HTERT RPE-1 (cell line): ENCODE results near the gene RAB22A.
"Not testable (repeated sequence)": the region's sequence is repeated elsewhere in the genome, so short reads cannot be mapped to it uniquely, and the experiment has no call there.

ENCODE experiments used
- in situ Hi-C: fragments of 300-500 bp; cut with MboI; formaldehyde crosslinking; loops from 4 replicates; pipeline ENCODE4 v1.14.3; 2020; ENCODE audit warnings: low sequenced_read_pairs

Gene RAB22A

DNA sequence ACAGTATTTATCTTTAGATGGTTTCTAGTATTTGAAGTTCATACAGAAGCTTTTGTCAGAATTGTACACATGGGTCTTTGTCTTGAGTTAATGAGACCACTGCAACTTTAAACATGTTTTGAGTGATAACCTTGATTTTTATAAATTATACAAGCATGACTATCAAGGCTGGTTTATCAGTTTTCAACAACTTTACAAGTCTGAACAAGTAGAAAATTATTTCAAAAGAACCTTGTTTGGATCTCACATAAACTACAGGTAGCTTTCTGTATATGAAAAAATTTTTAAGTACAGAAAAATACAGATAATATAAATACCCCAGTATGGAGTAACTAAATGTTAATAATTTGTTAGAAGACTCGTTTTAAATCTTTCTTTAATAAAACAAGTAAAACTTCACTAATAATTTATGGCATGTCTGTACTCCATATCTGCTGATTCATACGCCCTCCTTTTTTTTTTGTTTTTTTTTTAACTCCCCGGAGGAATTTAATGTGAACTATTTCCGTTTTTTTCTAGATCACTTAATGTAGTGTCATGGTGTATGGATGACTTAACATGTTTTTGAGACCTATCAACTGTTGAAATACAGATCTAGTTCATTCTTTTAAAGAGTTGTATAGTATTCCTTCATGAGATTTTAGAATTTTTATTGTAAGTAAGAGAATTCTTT is 97.8 kb downstream of the RAB22A start:
- in situ Hi-C loops = no loop called here

DNA sequence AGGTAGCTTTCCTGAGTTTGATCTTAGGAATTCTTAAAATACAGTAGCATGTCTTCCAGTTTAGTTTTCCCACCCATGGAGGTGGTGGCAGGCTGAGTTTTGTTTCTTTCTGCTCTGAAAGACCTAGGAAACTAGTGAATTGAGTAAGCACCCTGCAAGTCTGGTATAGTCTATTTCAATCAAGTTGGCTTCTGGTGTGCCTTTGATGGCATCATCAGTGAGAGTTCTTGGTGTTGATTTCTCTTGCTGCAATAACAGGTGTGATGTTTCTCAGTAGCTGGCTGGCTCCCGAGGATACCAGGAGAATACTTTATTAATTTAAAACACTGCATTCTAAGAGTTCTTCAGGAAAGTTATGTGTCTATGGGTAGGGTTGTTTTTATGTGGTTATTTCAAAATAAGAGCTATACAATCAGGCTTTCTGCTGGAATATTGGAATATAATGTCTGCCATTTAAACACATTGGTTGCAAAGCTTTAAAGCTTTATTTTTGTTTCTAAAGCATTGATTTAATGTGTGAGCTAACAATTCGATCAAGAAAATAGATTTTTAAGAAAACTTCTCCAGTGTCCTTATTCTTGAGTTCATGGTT is 98.5 kb downstream of the RAB22A start:
- in situ Hi-C loops = no loop called here

DNA sequence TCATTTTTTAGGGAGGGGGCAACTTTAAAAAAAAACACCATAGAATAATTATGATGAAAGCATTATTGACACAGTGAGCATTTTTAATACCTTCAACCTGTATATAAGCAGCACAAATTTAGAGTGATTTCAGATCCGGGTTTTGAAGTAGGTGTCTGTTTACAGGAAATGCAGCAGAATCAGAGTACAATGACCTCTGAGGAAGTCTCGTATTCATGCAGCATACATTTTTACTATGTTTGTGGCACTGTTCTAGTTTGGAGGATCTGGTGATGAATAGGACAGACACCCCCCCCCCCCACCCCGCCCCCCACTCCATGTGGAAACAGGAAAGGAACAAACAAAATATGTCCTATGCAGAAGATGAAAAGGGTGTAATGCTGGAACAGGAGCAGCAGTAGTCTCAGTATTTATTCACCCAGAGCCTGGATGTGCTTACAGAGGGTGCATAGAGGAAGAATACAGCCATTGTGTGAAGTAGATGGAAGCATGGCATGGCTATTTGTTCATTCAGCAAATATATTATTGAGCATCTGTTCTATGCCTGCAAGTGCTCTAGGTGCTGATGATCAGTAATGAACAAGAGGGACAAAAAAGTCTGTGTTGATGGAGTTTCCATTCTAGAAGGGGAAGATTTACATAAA is 99.2 kb downstream of the RAB22A start:
- in situ Hi-C loops = no loop called here

DNA sequence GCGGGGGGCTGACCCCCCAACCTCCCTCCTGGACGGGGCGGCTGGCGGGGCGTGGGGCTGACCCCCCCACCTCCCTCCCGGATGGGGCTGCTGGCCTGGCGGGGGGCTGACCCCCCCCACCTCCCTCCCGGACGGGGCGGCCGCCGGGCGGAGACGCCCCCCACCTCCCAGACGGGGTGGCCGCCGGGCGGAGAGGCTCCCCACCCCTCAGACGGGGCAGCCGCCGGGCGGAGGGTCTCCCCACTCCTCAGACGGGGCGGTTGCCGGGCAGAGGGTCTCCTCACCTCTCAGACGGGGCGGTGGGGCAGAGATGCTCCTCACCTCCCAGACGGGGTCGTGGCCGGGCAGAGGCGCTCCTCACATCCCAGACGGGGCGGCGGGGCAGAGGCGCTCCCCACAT is 104.7 kb downstream of the RAB22A start:
- in situ Hi-C loops = not testable (repeated sequence)

DNA sequence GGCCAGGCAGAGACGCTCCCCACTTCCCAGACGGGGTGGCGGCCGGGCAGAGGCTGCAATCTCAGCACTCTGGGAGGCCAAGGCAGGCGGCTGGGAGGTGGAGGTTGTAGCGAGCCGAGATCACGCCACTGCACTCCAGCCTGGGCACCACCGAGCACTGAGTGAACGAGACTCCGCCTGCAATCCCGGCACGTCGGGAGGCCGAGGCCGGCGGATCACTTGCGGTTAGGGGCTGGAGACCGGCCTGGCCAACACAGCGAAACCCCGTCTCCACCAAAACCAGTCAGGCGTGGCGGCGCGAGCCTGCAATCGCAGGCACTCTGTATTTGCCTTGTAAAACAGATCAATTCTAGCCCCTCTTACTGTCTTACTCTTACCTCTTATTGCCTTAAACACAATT is 105.3 kb downstream of the RAB22A start:
- in situ Hi-C loops = not testable (repeated sequence)

DNA sequence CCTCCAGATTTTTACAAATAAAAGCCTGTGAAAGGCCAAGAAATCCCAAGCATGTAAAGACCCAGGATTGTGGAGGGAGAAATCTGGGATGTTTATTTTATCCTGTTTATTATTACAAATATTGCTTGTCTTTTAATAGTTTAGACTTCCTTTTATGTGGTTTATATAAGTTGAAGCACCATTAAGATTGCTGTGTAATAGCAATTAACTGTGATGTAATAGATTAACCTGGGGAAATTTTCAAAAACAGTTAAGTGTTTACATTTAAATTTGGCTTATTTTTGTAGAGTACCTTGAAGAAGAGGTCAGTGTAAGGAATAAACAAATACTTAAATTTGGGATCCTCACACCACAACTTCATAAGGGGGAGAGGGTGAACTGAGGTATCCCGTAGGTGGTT is 106.5 kb downstream of the RAB22A start:
- in situ Hi-C loops = no loop called here

DNA sequence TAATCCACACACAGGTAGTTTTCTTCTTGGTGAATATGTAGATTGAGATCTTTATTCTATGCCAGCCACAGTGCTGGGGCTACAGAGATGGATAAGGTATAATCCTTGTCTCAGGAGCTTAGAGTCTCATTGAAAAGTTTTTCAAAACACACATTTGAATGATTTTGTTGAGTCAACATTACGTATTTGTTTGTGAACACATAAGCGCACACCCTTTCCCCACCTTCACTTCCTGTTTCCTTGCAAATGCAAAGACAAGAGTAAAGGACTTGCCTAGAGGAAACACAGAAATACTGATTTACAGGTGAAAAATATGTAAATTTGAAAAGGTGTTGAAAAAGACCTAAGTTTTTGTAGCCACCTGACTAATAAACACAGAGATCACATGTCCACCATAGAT is 107.3 kb downstream of the RAB22A start:
- in situ Hi-C loops = no loop called here
